Measurements from ENCODE around the gene RARS2. TPM values are rescaled to one million over a fixed set of nuclear protein-coding genes. Genes with fewer than 3 reads are reported as not detected.

RARS2 gene
- total RNA-seq, 8 experiments from 2014 or later: 33.8 to 57.7 (median 49.6) TPM

- peaks cover 3 to 4% of the 10 kb centered on the region in 2 donors for H3K4me1 ChIP-seq (replicated peaks in 1 of 2)
- ATAC-seq (replicated peaks in 6 of 8): peak in 4 of 8 experiments; percentile 26 to 45 (median 33)
- WGBS, 10 experiments: 0 to 75% (median 17%) methylated on average over 1 to 2 of the region's 2 CpGs
- no peak overlapping the region for H3K4me3 ChIP-seq
- in situ Hi-C loops (cut with MboI; ENCODE audit: low pct_unique_long_range_greater_than_20kb in 2 of 9, low sequenced_read_pairs in 9 of 9, unreplicated experiment in 9 of 9): no loop called here
- H3K27ac ChIP-seq: no peak overlapping the region
These were observed 16.4 kb upstream of the RARS2 start for GRCh38 chr6:87606199-87606598.

DNA sequence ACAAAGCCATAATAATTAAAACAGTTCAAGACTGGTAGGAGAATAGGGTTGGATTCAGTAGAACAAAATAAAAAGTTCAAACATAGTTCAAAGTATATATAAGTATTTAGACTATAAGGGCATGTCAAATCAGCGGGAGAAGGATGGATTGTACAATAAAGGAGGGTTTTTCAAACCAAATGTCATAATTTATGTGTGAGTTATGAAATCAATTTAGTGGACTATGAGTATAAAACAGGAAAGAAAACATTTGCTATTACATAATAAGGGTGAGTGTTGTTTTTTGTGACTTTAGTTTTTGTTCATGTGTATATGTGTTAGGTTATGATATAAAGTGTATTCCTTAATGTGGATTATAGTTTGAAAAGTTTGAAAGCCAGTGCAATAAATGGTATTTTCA lies 10.8 kb upstream of the RARS2 start:
- ATAC-seq (replicated peaks in 6 of 8): no peak
- WGBS, 10 experiments: 88 to 100% (median 100%) methylated on average over 1 of the region's 1 CpG; no CpG with 5 or more reads in 2 of the 10 experiments
- no peaks in the 10 kb centered on the region for H3K4me1 ChIP-seq (replicated peaks in 1 of 2)
- in situ Hi-C loops (cut with MboI; ENCODE audit: low pct_unique_long_range_greater_than_20kb in 2 of 9, low sequenced_read_pairs in 9 of 9, unreplicated experiment in 9 of 9): no loop called here
- no peak overlapping the region for H3K4me3 ChIP-seq
- H3K27ac ChIP-seq: no peak overlapping the region

- Histone ChIP-seq H3K4me3 (peak overlapping the region; percentile 78 to 89 (median 82)), H3K4me1 (replicated peaks in 1 of 2) (peaks cover 4 to 22% of the 10 kb centered on the region in 2 donors), H3K27ac (no peak overlapping the region)
- no peak for ATAC-seq (replicated peaks in 6 of 8)
- 14 to 69% (median 57%) methylated on average over 1 to 4 of the region's 4 CpGs; no CpG with 5 or more reads in 1 of the 10 experiments for WGBS, 10 experiments
- in situ Hi-C loops (cut with MboI; ENCODE audit: low pct_unique_long_range_greater_than_20kb in 2 of 9, low sequenced_read_pairs in 9 of 9, unreplicated experiment in 9 of 9): no loop called here
These were observed 1.2 kb upstream of the RARS2 start for GRCh38 chr6:87590990-87591389.

DNA sequence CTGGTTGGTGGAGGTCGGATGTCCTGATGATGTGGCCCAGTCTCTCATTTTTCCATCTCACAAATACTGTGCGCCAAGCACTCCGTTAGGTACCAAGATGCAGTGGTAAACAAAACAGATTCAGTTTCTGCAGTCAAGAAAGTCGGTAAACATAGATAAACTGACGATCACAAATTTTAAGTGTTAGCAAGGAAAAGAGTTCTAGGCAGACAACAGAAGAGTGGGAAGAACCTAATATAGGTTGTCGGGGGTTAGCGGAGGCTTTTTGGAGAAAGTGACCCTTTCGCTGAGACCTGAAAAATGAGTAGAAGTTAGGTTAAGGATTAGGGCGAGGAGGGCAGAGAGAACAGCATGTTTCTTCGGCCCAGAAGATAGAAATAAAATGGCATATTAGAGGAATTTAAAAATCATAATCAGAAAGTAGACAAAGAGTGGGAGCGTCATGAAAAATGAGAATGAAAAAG lies 662 bp upstream of the RARS2 start:
- peaks cover 4 to 22% of the 10 kb centered on the region in 2 donors for H3K4me1 ChIP-seq (replicated peaks in 1 of 2)
- in situ Hi-C loops (cut with MboI; ENCODE audit: low pct_unique_long_range_greater_than_20kb in 2 of 9, low sequenced_read_pairs in 9 of 9, unreplicated experiment in 9 of 9): no loop called here
- 0 to 4% (median 2%) methylated on average over 4 to 11 of the region's 11 CpGs for WGBS, 10 experiments
- no peak for ATAC-seq (replicated peaks in 6 of 8)
- peak overlapping the region; percentile 51 to 81 for H3K27ac ChIP-seq
- H3K4me3 ChIP-seq: peak overlapping the region; percentile 78 to 89 (median 82)

- Histone ChIP-seq H3K27ac (peak overlapping the region in 1 of 2 donors; percentile 1), H3K4me1 (replicated peaks in 1 of 2) (peaks cover 4 to 22% of the 10 kb centered on the region in 2 donors), H3K4me3 (peak overlapping the region; percentile 78 to 89 (median 82))
- ATAC-seq (replicated peaks in 6 of 8): no peak
- in situ Hi-C loops (cut with MboI; ENCODE audit: low pct_unique_long_range_greater_than_20kb in 2 of 9, low sequenced_read_pairs in 9 of 9, unreplicated experiment in 9 of 9): no loop called here
- WGBS, 10 experiments: 0 to 81% (median 41%) methylated on average over 1 to 10 of the region's 10 CpGs; no CpG with 5 or more reads in 1 of the 10 experiments
These were observed 905 bp downstream of the RARS2 start for GRCh38 chr6:87588756-87589407.

GRCh38 chr6:87586371-87587077 lies 3.3 kb downstream of the RARS2 start:
- 77 to 100% (median 95%) methylated on average over 1 to 8 of the region's 8 CpGs for WGBS, 10 experiments
- no peak overlapping the region for H3K4me3 ChIP-seq
- in situ Hi-C loops (cut with MboI; ENCODE audit: low pct_unique_long_range_greater_than_20kb in 2 of 9, low sequenced_read_pairs in 9 of 9, unreplicated experiment in 9 of 9): no loop called here
- H3K27ac ChIP-seq: no peak overlapping the region
- H3K4me1 ChIP-seq (replicated peaks in 1 of 2): peaks cover 4 to 21% of the 10 kb centered on the region in 2 donors
- ATAC-seq (replicated peaks in 6 of 8): no peak

- no peak for ATAC-seq (replicated peaks in 6 of 8)
- Histone ChIP-seq H3K27ac (no peak overlapping the region), H3K4me1 (replicated peaks in 1 of 2) (peaks cover 4 to 11% of the 10 kb centered on the region in 2 donors), H3K4me3 (no peak overlapping the region)
- WGBS, 10 experiments: 80 to 100% (median 93%) methylated on average over 1 to 4 of the region's 4 CpGs; no CpG with 5 or more reads in 1 of the 10 experiments
- in situ Hi-C loops (cut with MboI; ENCODE audit: low pct_unique_long_range_greater_than_20kb in 2 of 9, low sequenced_read_pairs in 9 of 9, unreplicated experiment in 9 of 9): no loop called here
These were observed 6.0 kb downstream of the RARS2 start for GRCh38 chr6:87583822-87584221.

- 90 to 100% (median 100%) methylated on average over 1 of the region's 2 CpGs; no CpG with 5 or more reads in 4 of the 10 experiments for WGBS, 10 experiments
- in situ Hi-C loops (cut with MboI; ENCODE audit: low pct_unique_long_range_greater_than_20kb in 2 of 9, low sequenced_read_pairs in 9 of 9, unreplicated experiment in 9 of 9): no loop called here
- Histone ChIP-seq H3K27ac (no peak overlapping the region), H3K4me1 (replicated peaks in 1 of 2) (no peaks in the 10 kb centered on the region), H3K4me3 (no peak overlapping the region)
- ATAC-seq (replicated peaks in 6 of 8): no peak
These were observed 14.4 kb downstream of the RARS2 start for GRCh38 chr6:87575423-87575822.

DNA sequence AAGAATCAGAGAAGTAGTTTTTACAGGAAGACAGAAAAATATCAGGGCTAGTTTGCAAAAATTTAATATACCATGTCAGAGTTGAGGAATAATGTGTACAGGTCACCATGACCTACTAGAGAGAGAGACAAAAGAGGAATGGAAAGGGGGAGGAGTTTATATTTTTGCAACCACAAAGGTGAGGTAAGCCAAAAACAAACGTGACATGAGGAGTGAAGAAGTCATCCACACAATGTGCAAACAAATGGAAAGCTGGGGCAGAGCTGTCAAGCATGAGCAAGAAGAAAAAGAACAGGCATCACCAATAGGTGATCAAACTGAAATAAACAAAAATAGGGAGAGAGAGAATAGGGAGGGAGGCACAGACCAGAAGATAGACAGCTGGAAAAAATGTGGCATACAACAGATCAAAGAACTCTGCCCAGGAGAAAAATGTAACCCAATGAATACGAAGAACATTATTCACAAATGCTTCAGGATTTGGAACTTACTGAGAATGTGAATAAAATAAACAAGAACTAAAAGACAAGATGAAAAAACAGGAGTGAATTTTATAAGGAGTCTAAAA lies 15.5 kb downstream of the RARS2 start:
- ATAC-seq (replicated peaks in 6 of 8): peak in 3 of 8 experiments; percentile 51 to 53 (median 52)
- 0 to 90% (median 72%) methylated on average over 1 to 2 of the region's 2 CpGs for WGBS, 10 experiments
- Histone ChIP-seq H3K4me3 (no peak overlapping the region), H3K27ac (no peak overlapping the region), H3K4me1 (replicated peaks in 1 of 2) (no peaks in the 10 kb centered on the region)
- in situ Hi-C loops (cut with MboI; ENCODE audit: low pct_unique_long_range_greater_than_20kb in 2 of 9, low sequenced_read_pairs in 9 of 9, unreplicated experiment in 9 of 9): no loop called here

GRCh38 chr6:87573307-87574024 lies 16.3 kb downstream of the RARS2 start:
- Histone ChIP-seq H3K4me1 (replicated peaks in 1 of 2) (no peaks in the 10 kb centered on the region), H3K4me3 (no peak overlapping the region), H3K27ac (no peak overlapping the region)
- no peak for ATAC-seq (replicated peaks in 6 of 8)
- in situ Hi-C loops (cut with MboI; ENCODE audit: low pct_unique_long_range_greater_than_20kb in 2 of 9, low sequenced_read_pairs in 9 of 9, unreplicated experiment in 9 of 9): no loop called here
- WGBS, 10 experiments: 90 to 100% (median 93%) methylated on average over 2 to 5 of the region's 5 CpGs; no CpG with 5 or more reads in 3 of the 10 experiments

DNA sequence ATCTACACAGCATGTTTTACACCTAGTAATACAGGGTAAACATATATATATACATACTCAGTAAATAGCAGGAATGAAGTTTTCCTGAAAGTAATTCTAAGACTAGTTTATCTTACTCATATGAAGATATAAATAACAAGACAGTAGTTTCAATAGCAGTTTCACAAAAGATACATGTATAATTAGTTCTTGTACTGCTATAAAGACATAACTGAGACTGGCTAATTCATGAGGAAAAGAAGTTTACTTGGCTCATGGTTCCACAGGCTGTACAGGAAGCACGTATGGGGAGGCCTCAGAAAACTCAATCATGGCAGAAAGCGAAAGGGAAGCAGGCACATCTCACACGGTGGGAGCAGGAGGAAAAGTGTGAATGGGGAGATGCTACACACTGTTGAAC lies 16.9 kb downstream of the RARS2 start:
- WGBS, 10 experiments: 92 to 100% (median 95%) methylated on average over 1 to 3 of the region's 3 CpGs; no CpG with 5 or more reads in 3 of the 10 experiments
- no peak overlapping the region for H3K4me3 ChIP-seq
- H3K27ac ChIP-seq: no peak overlapping the region

GRCh38 chr6:87572021-87572420 lies 17.8 kb downstream of the RARS2 start:
- Histone ChIP-seq H3K4me3 (no peak overlapping the region), H3K4me1 (replicated peaks in 1 of 2) (no peaks in the 10 kb centered on the region), H3K27ac (no peak overlapping the region)
- 76 to 100% (median 97%) methylated on average over 3 to 4 of the region's 4 CpGs for WGBS, 10 experiments
- no peak for ATAC-seq (replicated peaks in 6 of 8)
- in situ Hi-C loops (cut with MboI; ENCODE audit: low pct_unique_long_range_greater_than_20kb in 2 of 9, low sequenced_read_pairs in 9 of 9, unreplicated experiment in 9 of 9): no loop called here

More for the DNA sequence above, 16.9 kb downstream of the RARS2 start:
- in situ Hi-C loops (cut with MboI; ENCODE audit: low pct_unique_long_range_greater_than_20kb in 2 of 9, low sequenced_read_pairs in 9 of 9, unreplicated experiment in 9 of 9): no loop called here
- no peaks in the 10 kb centered on the region for H3K4me1 ChIP-seq (replicated peaks in 1 of 2)
- no peak for ATAC-seq (replicated peaks in 6 of 8)

Measured in motor neuron (in vitro differentiated cells).